PFSK-1 (cell line): Measurements from ENCODE around the gene ARHGAP35.

ENCODE experiments used
- FOXP2 ChIP-seq: optimal IDR thresholded peaks from 2 replicates; pipeline ENCODE3; 2011; ENCODE audit warnings: borderline replicate concordance, control low read depth, inconsistent platforms; ENCODE audit not compliant: insufficient read depth; ENCODE audit errors: extremely low read length, extremely low read depth
- POLR2AphosphoS5 ChIP-seq: IDR thresholded peaks from 2 replicates; pipeline ENCODE4 v1.6.1; 2012; ENCODE audit warnings: low read depth, mild to moderate bottlenecking, control low read depth, low read length, moderate library complexity
- SIN3A ChIP-seq: IDR thresholded peaks from 2 replicates; pipeline ENCODE4 v1.6.1; 2012; ENCODE audit warnings: mild to moderate bottlenecking, low read length, moderate library complexity, borderline replicate concordance; ENCODE audit not compliant: insufficient read depth
- TAF1 ChIP-seq: IDR thresholded peaks from 2 replicates; pipeline ENCODE4 v1.6.1; 2012; ENCODE audit warnings: low read length, control low read depth, borderline replicate concordance; ENCODE audit not compliant: insufficient read depth
- TF ChIP-seq, protein P1 (sequence below), 2 experiments: IDR thresholded peaks; 2 replicates each; pipeline versions ENCODE4 v1.6.1 to v1.8.0; 2011 to 2012; ENCODE audit warnings: low read depth in 2 of 2, low read length in 2 of 2, control low read depth in 1 of 2, inconsistent platforms in 1 of 2, mild to moderate bottlenecking in 1 of 2, moderate library complexity in 1 of 2; ENCODE audit not compliant: insufficient read depth in 1 of 2

The ARHGAP35 gene

DNA sequence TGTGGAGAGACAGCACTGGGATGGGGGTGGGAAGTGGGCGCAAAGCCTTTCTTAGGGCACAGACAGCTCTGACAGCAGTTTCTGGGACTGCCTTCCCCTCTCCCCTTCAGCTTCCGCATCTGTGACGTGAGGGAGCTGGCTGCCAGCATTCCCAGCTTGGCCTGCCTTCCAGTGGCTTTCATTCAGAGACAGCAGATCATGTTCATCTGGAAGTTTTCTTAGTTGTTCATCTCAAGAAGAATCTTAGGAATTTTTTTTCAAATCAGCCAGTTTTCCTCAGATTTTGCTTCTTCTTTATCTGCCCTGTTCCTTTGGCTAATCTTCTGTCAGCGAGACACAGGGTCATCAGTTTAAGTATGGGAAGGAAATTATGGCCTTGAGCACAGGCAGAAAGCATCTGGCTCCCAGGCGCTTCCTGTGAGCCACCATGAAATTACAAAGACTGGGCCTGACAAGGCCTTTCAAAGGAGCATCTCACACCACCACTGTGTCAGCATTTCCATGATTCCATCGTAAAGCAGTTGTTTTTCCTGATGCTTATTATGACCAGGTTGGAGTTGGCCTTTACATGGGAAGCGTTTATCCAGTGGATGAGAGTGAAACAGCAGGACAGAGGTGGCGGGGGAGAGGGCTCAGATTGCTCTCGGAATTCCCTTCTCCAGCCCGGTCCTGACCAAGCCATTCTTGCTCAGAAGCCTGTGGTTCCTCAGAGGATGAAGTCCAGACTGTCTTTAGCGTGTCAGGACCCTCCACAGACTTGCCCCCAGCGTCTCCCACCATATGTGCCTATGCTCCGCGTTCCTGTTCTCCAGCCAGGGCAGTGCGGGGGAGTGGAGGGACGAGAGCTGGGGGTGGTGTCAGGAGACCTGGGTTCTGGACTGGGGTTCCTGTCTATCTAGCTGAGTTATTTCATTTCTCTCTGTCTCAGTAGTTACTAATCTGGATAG lies 43.6 kb downstream of the ARHGAP35 start:
- TF ChIP-seq FOXP2 (no peak), TAF1 (no peak), POLR2AphosphoS5 (no peak), SIN3A (no peak)
- TF ChIP-seq, protein P1, sequence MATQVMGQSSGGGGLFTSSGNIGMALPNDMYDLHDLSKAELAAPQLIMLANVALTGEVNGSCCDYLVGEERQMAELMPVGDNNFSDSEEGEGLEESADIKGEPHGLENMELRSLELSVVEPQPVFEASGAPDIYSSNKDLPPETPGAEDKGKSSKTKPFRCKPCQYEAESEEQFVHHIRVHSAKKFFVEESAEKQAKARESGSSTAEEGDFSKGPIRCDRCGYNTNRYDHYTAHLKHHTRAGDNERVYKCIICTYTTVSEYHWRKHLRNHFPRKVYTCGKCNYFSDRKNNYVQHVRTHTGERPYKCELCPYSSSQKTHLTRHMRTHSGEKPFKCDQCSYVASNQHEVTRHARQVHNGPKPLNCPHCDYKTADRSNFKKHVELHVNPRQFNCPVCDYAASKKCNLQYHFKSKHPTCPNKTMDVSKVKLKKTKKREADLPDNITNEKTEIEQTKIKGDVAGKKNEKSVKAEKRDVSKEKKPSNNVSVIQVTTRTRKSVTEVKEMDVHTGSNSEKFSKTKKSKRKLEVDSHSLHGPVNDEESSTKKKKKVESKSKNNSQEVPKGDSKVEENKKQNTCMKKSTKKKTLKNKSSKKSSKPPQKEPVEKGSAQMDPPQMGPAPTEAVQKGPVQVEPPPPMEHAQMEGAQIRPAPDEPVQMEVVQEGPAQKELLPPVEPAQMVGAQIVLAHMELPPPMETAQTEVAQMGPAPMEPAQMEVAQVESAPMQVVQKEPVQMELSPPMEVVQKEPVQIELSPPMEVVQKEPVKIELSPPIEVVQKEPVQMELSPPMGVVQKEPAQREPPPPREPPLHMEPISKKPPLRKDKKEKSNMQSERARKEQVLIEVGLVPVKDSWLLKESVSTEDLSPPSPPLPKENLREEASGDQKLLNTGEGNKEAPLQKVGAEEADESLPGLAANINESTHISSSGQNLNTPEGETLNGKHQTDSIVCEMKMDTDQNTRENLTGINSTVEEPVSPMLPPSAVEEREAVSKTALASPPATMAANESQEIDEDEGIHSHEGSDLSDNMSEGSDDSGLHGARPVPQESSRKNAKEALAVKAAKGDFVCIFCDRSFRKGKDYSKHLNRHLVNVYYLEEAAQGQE (IDR thresholded peaks at IDR 0.05; ENCODE audit: insufficient read depth in 1 of 2, low read depth in 2 of 2, low read length in 2 of 2), result no peak

DNA sequence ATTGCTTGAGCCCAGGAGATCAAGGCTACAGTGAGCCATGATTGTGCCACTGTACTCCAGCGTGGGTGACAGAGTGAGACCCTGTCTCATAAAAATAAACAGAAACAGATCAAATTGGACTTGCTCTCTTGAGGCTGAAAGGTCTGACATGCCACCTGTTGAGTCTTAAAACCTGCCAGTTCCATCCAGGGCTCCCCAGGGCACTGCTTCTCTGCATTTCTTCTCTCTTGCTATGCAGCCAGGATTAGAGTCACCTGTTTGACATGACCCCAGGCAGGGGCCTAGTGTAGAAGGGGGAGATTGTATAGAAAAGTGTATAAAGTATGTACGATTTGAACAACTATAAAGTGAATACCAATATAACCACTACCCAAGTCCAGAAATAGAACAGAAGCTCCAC lies 45.4 kb downstream of the ARHGAP35 start:
- no peak for TF ChIP-seq POLR2AphosphoS5
- TF ChIP-seq, protein P1 (IDR thresholded peaks at IDR 0.05; ENCODE audit: insufficient read depth in 1 of 2, low read depth in 2 of 2, low read length in 2 of 2), result no peak
- no peak for TF ChIP-seq SIN3A
- no peak for TF ChIP-seq TAF1
- no peak for TF ChIP-seq FOXP2

DNA sequence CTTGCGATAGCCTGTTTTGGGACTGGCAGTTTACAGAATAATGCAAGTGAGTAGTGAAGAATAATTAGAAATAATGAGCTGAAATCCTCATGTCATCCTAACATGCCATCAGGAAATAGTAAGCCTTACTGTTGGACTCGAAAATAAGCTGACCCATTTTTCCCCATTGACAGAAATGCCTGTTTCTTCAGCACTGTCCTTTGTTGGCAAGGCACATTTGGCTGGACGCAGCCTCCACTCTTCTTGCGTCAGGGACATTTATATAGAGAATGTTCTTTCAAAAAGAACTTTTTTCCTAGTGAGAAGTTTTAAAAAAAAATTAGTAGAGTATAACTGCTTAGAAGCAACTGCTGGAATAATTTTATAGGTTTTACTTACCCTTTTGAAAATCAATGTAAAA lies 47.1 kb downstream of the ARHGAP35 start:
- TF ChIP-seq, protein P1 (IDR thresholded peaks at IDR 0.05; ENCODE audit: insufficient read depth in 1 of 2, low read depth in 2 of 2, low read length in 2 of 2), result no peak
- TF ChIP-seq TAF1 (no peak), FOXP2 (no peak), POLR2AphosphoS5 (no peak), SIN3A (no peak)

DNA sequence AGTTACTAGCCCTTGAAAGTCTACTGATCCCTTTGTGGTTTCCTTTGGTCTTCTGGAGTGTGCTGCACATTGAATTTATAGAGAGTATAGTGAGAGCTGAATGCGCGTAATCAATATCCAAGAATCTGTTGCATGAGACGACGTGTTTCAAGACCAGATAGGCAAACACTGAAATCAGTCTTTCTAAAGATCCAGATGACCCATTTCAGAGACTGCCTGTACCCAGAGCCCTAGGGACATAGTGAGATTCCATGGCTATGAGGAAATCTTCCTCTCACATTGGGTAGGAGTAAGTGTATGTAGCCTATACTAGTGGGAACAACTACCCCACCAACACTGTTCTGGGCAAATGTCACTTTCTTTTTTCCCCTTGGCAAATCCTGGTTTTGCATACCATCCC lies 48.6 kb downstream of the ARHGAP35 start:
- no peak for TF ChIP-seq SIN3A
- no peak for TF ChIP-seq FOXP2
- TF ChIP-seq TAF1, result no peak
- no peak for TF ChIP-seq POLR2AphosphoS5
- TF ChIP-seq, protein P1 (IDR thresholded peaks at IDR 0.05; ENCODE audit: insufficient read depth in 1 of 2, low read depth in 2 of 2, low read length in 2 of 2), result no peak
